ENCODE data around the gene MAN1B1.

- TF ChIP-seq CTCF (IDR thresholded peaks at IDR 0.05; ENCODE audit: extremely low read depth in 1 of 2, insufficient read depth in 1 of 2, low read depth in 1 of 2, low read length in 2 of 2) (no peak), POLR2A (IDR thresholded peaks at IDR 0.05; ENCODE audit: low read depth, low read length) (no peak), JUN (IDR thresholded peaks at IDR 0.05; ENCODE audit: borderline replicate concordance, insufficient read depth, insufficient read length, low read depth) (no peak)
- TF ChIP-seq, protein P1, sequence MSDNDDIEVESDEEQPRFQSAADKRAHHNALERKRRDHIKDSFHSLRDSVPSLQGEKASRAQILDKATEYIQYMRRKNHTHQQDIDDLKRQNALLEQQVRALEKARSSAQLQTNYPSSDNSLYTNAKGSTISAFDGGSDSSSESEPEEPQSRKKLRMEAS (IDR thresholded peaks at IDR 0.05; ENCODE audit: insufficient read depth, insufficient read length) = no peak
These were observed 20.0 kb downstream of the MAN1B1 start for GRCh38 chr9:137106662-137107250.

Data from endothelial cell of umbilical vein (primary cell).